Thyroid gland (tissue), 4 donors: ENCODE data around the gene KAZN.

Experiments
- CTCF ChIP-seq, 6 experiments: fragments of 200-600 bp in 3 of 6; fragments of 450-650 bp in 3 of 6; sonication (generic) in 3 of 6; IDR thresholded peaks; one replicate each; pipeline ENCODE4 v1.5.1; 2016 to 2019; ENCODE audit warnings: antibody characterized with exemption in 6 of 6, mild to moderate bottlenecking in 2 of 6, inconsistent platforms in 1 of 6, moderate library complexity in 1 of 6
- POLR2A ChIP-seq, 2 donors: fragments of 450-650 bp; IDR thresholded peaks; one replicate each; pipeline ENCODE4 v1.6.1; 2017; ENCODE audit warnings: antibody characterized with exemption in 2 of 2, mild to moderate bottlenecking in 2 of 2, moderate library complexity in 1 of 2

- TF ChIP-seq POLR2A (IDR thresholded peaks at IDR 0.05) (no peak), CTCF (IDR thresholded peaks at IDR 0.05) (no peak)
These were observed 427.6 kb downstream of the KAZN start for GRCh38 chr1:15026117-15026489.
